NCI-H2227 (cell line): ENCODE data around the gene HNRNPD.
"Not testable (repeated sequence)": the region's sequence is repeated elsewhere in the genome, so short reads cannot be mapped to it uniquely, and the experiment has no call there.

Source experiments
- DNase-seq: peaks from one replicate; lab custom pipeline; 2025; ENCODE audit not compliant: unreplicated experiment; lab: John Stamatoyannopoulos, UW

The HNRNPD gene

DNA sequence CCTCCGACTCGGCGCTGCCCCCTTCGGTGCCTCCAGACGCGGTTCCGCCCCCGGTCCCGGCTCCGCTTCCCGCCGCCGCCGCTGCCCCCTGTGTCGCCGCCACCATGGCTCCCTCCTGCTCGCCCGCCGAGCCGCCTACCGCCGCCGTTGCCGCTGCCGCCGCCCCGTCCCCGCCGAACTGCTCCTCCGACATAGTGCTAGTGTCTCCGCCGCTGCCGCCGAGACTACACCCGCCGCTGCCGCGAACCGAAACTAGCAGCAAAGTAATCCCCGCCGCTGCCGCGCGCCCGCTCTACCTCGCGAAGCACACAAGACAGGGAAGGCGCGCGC is 340 bp downstream of the HNRNPD start:
- DNase-seq: peak; percentile 56

DNA sequence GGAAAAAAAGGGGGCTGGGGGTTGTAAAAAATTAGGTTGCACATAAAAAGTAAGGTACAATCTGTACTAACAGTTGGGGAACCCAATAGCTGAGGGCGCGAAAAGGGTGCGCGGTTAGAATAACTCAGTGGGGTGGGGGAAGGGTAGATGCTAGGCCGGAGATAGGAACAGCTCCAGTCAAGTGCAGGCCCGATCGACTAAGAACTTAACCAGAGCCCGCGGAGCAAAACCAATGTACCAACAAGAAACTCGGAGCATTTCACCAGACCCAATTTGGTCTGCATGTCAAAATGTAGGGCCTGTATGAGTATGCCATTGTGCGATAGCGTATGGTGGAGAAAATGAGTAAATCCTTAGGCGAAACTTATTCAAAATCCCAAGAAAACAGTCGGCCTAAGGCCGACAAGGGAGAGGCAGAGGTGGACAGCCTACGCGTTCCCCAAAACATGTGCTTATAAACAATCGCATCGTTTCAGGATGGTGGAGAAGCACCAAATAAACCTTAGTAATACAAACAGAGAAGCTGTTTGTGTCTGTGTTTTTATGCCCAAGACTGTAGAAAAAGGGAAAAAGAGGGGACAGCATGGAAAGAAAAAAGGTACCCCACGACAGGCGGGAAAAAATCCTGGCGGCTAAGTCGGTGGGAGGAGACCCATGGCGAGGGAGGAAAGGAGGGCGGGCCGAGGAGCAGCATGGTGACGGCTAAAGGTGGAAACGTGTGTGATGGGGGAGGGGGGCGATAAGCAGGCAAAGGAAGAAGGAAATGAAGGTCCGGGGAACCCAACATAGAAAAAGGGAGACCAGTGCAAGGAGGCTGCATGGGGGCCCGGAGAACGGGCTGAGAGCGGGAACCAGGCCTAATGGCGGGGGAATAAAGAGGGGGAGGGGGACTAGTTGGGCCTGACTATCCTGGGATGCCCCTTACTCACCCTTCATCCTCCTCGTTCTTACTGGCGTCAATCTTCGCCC is 990 bp downstream of the HNRNPD start:
- DNase-seq: peak; percentile 67

DNA sequence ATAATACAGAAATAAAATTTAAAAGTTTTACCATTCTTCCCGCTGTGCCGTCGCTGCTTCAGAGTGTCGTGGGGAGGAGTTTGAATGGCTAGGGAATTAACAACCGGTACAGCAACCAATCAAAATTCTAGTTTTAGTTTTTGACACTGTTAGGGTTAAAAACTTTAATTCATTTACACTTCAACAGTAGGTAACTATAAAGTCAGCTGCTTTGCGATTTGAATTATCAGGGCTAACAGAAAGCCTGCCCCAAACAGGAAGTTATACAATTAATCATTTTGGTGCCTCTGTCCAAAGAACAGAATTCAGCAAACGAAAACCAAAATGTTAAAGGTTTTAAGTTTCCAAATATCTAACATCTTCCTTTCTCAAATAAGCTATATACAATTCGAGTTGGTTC is 2.3 kb downstream of the HNRNPD start:
- no peak for DNase-seq

DNA sequence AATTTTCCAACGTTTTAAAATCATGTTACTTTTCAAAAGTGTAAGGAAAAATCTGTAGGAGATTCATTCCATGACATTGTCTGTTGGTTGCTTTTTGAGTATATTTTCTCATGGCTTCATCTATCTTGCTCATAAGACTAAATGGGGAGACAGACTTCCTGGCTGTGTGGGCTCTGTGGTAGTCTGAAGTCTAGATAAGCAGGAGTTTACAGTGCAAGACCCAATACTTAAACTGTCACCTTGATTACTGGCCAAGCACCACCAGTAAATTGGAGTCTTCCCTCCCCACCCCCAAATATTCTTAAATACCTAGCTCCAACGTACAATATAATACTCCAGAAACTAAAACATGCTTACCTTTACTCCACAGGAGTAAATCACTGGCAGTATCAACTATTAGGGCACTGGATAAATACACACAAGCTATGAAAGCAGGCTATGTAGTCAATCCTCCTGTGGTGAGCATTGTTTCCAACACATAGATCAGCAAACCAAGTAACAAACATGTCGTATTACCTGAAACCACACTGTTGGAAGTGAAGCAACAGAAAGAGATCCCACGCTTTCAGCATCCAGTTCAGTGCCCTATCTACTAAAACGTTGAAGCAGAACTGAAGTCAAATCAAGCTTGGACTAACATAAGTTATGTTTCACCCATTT is 6.2 kb downstream of the HNRNPD start:
- DNase-seq: no peak

DNA sequence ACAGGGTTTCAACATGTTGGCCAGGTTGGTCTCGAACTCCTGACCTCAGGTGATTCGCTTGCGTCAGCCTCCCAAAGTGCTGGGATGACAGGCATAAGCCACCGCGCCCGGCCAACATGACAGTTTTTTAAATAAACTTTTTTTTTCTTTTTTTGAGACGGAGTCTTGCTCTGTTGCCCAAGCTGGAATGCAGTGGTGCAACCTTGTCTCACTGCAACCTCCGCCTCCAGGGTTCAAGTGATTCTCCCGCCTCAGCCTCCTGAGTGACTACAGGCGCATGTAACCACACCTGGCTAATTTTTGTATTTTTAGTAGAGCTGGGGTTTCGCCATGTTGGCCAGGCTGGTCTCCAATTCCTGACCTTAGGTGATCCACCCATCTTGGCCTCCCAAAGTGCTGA is 7.4 kb downstream of the HNRNPD start:
- not testable (repeated sequence) for DNase-seq

DNA sequence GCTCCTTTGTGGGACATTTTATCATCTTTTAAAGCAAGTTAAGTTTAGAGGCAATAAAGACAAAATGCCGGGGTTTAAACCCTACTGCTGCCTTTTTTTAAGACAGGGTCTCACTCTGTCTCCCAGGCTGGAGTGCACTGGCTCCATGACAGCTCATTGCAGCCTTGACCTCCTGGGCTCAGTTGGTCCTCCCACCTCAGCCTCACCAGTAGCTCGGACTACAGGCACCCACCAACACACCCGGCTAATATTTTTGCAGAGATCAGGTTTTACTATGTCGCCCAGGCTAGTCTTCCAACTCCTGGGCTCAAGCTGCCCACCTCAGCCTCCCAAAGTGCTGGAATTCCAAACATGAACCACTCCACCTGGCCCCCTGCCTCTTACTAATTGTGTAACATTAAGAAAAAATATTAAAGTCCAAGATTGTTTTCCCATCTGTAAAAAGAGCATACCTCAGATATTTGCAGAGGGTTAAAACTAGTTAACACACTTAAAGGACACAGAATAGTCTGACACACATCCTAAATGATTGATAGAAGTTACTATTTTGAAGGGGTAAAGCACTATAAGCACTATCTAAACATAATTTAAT is 9.8 kb downstream of the HNRNPD start:
- no peak for DNase-seq

DNA sequence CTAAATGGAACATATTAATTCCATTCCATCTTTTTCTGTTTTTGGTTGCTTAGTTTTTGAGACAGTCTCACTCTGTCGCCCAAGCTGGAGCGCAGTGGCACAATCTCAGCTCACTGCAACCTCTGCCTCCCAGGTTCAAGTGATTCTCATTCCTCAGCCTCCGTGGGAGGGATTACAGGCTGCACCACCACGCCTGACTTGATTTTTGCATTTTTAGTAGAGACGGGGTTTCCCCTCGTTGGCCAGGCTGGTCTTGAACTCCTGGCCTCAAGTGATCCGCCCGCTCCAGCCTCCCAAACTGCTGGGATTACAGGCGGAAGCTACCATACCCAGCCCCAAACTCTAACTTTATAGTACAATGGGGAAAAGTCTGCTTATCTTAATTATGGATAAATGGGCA is 11.2 kb downstream of the HNRNPD start:
- no peak for DNase-seq

DNA sequence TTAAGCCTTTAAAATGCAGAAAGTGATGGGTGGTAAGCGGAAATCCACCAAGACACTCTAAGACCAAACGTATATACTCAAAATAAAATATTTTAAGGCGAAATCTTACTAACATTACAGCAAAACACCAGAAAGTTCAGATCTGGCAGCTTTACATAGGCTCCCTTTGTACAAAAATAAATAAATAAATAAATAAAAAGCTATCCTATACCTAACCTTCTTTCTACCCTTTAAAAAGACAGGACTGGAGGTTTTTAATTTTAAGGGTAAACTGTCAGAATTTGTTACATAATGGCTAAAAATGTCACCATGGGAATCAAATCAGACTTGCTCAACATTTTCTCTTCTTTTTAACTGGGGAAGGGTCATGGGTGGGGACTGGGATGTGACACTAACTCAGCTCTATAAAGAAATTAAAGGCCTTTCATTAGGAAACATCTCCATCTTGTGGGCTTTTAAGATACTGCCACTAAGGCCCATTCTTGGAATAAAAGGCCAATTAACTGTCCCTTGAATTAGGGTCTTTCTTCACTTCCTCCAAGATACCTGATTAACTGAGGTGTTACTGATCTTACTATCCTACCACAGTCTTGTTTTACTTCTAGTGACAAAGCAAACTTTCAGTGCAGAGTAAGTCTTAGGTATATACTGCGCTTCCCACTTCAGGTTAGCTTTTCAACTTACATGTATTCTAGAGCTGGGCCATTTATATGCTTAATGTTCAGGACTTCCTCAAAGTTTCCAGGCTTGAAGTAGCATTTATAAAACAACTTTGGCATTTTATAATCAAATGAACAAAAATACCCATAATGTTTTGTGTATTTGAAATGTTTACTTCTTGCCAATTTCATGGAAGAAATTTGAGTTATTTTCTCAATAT is 13.3 kb downstream of the HNRNPD start:
- DNase-seq: peak; percentile 20

DNA sequence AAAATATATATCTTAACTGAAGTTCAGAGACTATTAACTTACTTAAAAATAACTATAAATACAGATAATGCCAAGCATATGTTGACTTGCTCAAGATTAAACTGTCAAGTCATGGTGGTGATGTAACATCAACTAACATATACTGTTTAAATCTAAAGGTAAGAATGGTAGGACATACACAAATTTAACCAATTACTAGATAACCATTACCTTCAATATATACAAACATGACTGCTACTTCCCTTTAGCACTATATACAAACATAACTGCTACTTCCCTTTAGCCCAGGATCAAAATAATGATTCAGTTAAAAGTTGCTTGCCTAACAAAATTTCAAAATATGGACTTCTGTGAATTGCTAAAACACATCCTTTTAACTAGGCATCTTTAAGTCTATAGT is 14.9 kb downstream of the HNRNPD start:
- DNase-seq: no peak

DNA sequence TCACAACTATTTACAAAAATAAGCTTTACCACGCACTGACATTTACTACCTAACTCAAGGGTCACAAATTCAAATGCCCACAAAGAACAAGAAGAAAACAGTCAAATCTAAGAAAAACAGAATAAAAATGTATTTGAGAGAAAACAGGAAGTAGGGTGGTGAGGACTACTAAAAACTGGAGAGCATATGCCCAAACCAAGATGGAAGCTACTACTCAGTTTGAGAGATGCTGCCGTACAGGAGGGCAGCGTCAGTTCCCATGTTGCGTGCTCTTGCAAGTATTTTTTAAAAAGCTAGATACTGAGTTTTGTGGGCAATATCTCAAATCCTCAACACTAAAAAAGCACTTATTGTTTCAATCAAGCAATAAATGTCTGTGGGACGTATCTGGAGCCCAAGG is 16.2 kb downstream of the HNRNPD start:
- no peak for DNase-seq

DNA sequence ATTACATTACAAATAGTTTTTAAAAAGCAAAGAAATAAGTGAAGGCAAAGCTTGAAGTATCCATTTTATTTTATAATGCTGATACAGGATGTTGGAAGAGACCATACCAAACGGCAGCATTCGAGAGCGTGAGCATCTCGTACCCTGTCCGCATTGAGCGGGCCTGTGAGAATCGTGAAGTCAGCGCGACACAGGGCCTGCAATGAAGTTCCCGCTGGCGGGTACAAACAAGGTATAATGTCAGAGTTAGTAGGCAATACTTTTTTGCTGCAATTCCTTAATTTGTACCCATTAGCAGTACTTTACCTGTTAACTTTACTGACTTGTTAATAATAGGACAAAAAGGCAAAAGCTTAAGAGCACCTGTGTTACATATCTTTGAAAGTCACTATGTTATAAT is 19.0 kb downstream of the HNRNPD start:
- no peak for DNase-seq

DNA sequence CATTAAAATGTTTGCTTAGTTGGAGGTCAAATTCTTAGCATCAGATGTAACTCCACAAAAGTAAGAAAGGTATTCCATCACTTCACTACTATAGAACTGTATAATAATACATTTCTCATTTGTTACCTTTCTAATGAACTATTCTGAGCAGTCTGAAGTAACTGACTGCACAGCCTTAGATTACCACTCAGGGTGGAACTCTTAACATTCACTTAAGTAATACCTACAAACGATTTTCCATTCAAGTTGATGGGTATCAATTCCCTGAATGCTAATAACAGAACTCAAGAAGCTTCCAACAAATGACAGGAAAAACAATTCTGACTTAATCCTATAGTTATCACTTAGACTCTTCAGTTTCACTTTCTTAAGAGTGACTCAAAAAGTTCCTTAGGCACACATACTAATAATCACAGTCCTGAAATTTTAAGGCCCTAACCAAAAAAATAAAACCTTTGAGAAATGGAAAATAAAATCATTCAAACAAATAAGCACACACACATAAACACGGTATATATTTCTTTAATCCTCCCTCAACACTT is 20.9 kb downstream of the HNRNPD start:
- DNase-seq: no peak

DNA sequence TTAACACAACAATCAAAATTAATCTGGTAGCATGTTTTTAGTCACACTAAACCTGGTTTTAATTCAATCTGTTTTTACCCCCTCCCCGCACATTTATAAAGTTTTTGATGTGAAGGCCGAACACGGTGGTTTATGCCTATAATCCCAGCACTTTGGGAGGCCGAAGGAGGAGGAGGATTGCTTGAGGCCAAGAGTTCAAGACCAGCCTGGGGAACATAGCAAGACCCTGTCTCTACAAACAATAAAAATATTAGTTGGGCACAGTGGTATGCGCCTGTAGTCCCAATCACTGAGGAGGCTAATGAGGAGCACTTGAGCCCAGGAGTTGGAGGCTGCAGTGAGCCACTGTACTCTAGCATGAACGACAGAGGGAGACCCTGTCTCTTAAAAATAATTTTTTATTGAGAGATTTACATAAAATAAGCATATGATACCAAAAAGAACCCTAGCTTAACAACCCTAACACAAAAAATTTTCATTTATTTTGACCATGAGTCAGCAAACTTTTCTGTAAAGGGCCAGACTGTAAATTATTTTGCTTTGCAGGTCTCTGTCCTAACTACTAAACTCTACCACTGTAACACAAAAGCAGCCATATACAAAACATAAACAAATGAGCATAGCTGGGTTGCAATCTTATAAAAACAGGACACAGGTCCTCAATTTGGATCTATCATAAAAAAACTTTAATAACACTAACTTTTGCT is 21.5 kb downstream of the HNRNPD start:
- no peak for DNase-seq

DNA sequence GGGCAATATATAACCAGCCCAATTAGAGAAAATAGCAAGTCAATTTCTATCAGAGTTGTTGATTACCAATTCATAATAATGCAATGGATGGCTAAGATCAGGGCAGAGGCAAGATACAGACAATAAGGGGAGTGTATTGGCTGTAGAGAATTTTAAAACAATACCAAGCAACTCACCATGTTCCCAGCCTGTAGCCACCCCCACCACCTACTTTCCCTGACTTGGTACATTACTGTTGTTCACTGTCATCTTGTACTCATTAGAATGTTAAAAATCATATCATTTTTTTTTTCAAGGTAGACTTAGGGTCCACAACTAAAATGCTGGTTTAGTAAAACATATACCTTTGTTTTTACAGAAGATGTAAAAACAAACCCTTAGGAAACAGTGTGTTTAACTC is 27.7 kb downstream of the HNRNPD start:
- no peak for DNase-seq

DNA sequence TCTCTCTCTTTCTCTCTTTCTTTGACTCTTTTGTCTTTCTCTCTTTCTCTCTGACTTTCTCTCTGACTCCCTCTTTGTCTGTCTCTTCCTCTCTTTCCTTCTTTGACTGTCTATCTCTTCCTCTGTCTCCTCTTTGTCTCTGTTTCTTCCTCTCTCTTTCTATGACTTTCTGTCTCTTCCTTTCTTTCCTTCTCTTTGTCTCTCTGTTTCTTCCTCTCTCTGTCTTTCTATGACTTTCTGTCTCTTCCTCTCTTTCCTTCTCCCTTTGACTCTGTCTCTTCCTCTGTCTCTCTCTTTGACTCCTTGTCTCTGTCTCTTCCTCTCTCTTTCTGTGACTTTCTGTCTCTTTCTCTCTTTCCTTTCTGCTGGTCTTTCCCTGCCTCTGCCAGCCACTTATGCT is 38.7 kb downstream of the HNRNPD start:
- DNase-seq: no peak

DNA sequence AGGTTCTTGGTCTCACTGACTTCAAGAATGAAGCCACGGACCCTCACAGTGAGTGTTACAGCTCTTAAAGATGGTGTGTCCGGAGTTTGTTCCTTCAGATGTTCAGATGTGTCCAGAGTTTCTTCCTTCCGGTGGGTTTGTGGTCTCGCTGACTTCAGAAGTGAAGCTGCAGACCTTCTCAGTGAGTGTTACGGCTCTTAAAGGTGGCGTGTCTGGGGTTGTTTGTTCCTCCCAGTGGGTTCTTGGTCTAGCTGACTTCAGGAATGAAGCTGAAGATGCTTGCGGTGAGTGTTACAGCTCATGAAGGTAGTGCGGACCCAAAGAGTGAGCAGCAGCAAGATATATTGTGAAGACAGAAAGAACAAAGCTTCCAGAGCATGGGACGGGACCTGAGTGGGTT is 40.1 kb downstream of the HNRNPD start:
- not testable (repeated sequence) for DNase-seq

DNA sequence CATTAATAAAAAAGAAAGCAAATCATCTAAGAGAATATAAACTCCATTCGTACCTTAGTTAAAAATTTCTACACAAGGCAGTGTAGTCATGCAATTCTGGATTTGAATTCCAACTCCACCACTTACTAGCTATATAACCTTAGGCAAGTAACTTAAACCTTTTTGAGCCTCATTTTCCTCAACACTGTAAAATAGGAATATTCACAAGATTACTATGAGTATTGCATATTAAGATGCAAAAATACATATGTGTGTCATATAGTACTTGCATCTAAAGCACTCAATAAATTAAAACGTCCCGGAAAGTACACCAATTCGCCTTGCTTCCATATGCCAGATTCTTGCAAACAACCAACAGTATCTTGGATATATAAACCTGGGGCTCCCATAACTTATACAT is 42.0 kb downstream of the HNRNPD start:
- no peak for DNase-seq

DNA sequence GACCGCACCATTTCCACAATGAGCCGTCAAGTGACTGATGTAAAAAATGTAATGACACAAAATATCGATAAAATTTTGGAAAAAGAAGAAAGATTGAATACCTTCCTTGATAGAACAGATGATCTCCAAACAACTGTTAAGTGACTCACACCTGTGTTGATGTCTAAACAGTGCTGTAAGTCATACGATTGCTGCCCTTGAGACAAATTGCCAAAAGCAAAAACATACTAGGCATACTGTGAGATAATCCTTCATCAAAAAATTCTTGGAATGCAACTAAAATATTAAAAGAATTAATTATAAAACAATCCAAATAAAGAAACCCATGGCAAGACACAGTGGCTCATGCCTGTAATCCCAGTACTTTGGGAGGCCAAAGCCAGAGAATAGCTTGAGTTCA is 53.4 kb downstream of the HNRNPD start:
- DNase-seq: no peak

DNA sequence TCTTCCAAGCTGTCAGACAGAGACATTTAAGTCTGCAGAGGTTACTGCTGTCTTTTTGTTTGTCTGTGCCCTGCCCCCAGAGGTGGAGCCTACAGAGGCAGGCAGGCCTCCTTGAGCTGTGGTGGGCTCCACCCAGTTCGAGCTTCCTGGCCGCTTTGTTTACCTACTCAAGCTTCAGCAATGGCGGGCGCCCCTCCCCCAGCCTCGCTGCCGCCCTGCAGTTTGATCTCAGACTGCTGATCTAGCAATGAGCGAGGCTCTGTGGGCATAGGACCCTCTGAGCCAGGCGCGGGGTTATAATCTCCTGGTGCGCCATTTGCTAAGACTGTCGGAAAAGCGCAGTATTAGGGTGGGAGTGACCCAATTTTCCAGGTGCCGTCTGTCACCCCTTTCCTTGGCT is 70.7 kb downstream of the HNRNPD start:
- DNase-seq: not testable (repeated sequence)
